Heart right ventricle (tissue), 16 donors: ENCODE results near the gene ATP6V0A4. TPM values are rescaled to one million over a fixed set of nuclear protein-coding genes. Genes with fewer than 3 reads are reported as not detected.

Source experiments
- ATAC-seq, 8 donors: fragments of 200-7000 bp; cut with Tn5 transposase; one replicate each; pipeline ENCODE4 v1.9.1; 2020; ENCODE audit warnings: mild to moderate bottlenecking in 8 of 8, moderate library complexity in 8 of 8, moderate number of reproducible peaks in 1 of 8
- DNase-seq, 2 donors: peaks; one replicate each; pipeline ENCODE4 v3.0.0-alpha.2; 2020
- H3K27ac ChIP-seq, 10 donors: fragments of 200-600 bp; sonication (generic) in 2 of 10; one replicate each; pipeline versions ENCODE4 v1.5.0 to v1.8.0; 2020 to 2022; ENCODE audit warnings: mild to moderate bottlenecking in 3 of 10
- H3K27me3 ChIP-seq, 7 donors: fragments of 200-600 bp; one replicate each; pipeline ENCODE4 v1.8.0; 2021 to 2022; ENCODE audit warnings: mild to moderate bottlenecking in 2 of 7
- H3K36me3 ChIP-seq, 9 donors: fragments of 200-600 bp; sonication (generic) in 1 of 9; one replicate each; pipeline versions ENCODE4 v1.5.0 to v1.8.0; 2020 to 2022; ENCODE audit warnings: mild to moderate bottlenecking in 2 of 9
- H3K4me1 ChIP-seq, 9 donors: fragments of 200-600 bp; sonication (generic) in 1 of 9; one replicate each; pipeline versions ENCODE4 v1.5.0 to v1.8.0; 2020 to 2022; ENCODE audit warnings: mild to moderate bottlenecking in 4 of 9
- H3K4me3 ChIP-seq, 10 donors: fragments of 200-600 bp; sonication (generic) in 2 of 10; one replicate each; pipeline versions ENCODE4 v1.5.0 to v1.8.0; 2020 to 2022; ENCODE audit warnings: mild to moderate bottlenecking in 7 of 10, moderate library complexity in 2 of 10
- H3K9me3 ChIP-seq, 11 donors: fragments of 200-600 bp in 10 of 11; sonication (generic) in 2 of 11; one replicate each; pipeline versions ENCODE4 v1.5.0 to v1.8.0; 2013 to 2022; ENCODE audit warnings: mild to moderate bottlenecking in 2 of 11, control low read depth in 1 of 11, moderate library complexity in 1 of 11
- WGBS, 2 donors: extraction: QIAGEN DNeasy Blood & Tissue Kit; methylation state at CpG; one replicate each; pipeline ENCODE4 v1.1.7; 2013; ENCODE audit warnings: inconsistent platforms in 1 of 2; 5-methylcytosine and 5-hydroxymethylcytosine counted together
- intact Hi-C, 10 donors: fragments of 100-400 bp; cut with DNase I; formaldehyde crosslinking; loops; one replicate each; pipeline versions ENCODE4 v1.11.1 to v1.14.2; 2022
- polyA plus RNA-seq, 2 donors: library from polyadenylated mRNA; stranded (reverse); fragments of 200-250 nt; gene quantifications; one replicate each; pipeline ENCODE4 v1.2.3, GENCODE V29; 2013
- total RNA-seq, 10 donors: library from RNA; stranded (reverse); fragmentation: NEBNext Ultra II Directional in 3 of 10; extraction: Animal tissue kit (Norgen Biotek cat#: 25700) in 3 of 10; gene quantifications; one replicate each; pipeline versions ENCODE4 v1.2.1 to v1.2.4, GENCODE V29; 2021 to 2023
- TF ChIP-seq, protein P1 (sequence below), 9 donors: fragments of 200-600 bp; sonication (generic) in 2 of 9; IDR thresholded peaks; one replicate each; pipeline versions ENCODE4 v1.5.0 to v1.8.0; 2021 to 2022; ENCODE audit warnings: antibody characterized with exemption in 9 of 9, mild to moderate bottlenecking in 5 of 9, moderate library complexity in 1 of 9
- donor health status: Arrhythmogenic right ventricular cardiomyopathy.
- donor health status: ischemic (EF 13 %, LVEDD 7.1; RV severe dilation, severe dysfunction).
- donor health status: healthy with polysubstance abuse.
- donor health status: DM: no; HTN: yes; CAD: no.
- donor health status: DM: no; HTN: no; CAD: no.
- donor health status: ischemic (EF 25% LVEDD 6.9; RV normal size, moderate dysfunction).
- donor health status: ischemic (EF 25% LVEDD 5.7; RV mildly dilated, moderate dysfunction).
- donor health status: healthy.
- donor health status: DM: yes; HTN: yes; CAD: no.
- donor health status: Ischemic cardiomyopathy.
- donor health status: ischemic (EF 35%, LVEDD 5.7; RV mildly dilated, moderate dysfunction).
- donor health status: nonischemic (EF 11% LVEDD 7.7; RV severe dilation, severe dysfunction).
- donor health status: DM: yes; HTN: yes; CAD: no.
- donor health status: PGD.
- donor health status: ischemic (EF 29% LVEDD 5.4; RV normal size, mild dysfunction).
- donor health status: nonischemic (EF 23%, LVEDD 6.1; RV moderate dilation, normal function).

Gene ATP6V0A4
- total and polyA plus RNA-seq, 12 donors, result not detected

GRCh38 chr7:138785587-138786437, 12.2 kb downstream of the ATP6V0A4 start:
- 42 to 45% methylated on average over 10 of the region's 10 CpGs for WGBS, 2 donors
- Histone ChIP-seq H3K36me3 (no peaks in the 10 kb centered on the region), H3K4me3 (no peak overlapping the region), H3K27ac (no peak overlapping the region), H3K4me1 (no peaks in the 10 kb centered on the region), H3K9me3 (peaks cover 0 to 9% (median 0%) of the 10 kb centered on the region in 11 donors), H3K27me3 (peaks cover 0 to 26% (median 11%) of the 10 kb centered on the region in 7 donors)
- ATAC-seq (no peak), DNase-seq (no peak)
- intact Hi-C loops, result no loop called here
- TF ChIP-seq, protein P1, sequence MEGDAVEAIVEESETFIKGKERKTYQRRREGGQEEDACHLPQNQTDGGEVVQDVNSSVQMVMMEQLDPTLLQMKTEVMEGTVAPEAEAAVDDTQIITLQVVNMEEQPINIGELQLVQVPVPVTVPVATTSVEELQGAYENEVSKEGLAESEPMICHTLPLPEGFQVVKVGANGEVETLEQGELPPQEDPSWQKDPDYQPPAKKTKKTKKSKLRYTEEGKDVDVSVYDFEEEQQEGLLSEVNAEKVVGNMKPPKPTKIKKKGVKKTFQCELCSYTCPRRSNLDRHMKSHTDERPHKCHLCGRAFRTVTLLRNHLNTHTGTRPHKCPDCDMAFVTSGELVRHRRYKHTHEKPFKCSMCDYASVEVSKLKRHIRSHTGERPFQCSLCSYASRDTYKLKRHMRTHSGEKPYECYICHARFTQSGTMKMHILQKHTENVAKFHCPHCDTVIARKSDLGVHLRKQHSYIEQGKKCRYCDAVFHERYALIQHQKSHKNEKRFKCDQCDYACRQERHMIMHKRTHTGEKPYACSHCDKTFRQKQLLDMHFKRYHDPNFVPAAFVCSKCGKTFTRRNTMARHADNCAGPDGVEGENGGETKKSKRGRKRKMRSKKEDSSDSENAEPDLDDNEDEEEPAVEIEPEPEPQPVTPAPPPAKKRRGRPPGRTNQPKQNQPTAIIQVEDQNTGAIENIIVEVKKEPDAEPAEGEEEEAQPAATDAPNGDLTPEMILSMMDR (IDR thresholded peaks at IDR 0.05), result no peak

GRCh38 chr7:138784692-138785091, 13.3 kb downstream of the ATP6V0A4 start:
- Histone ChIP-seq H3K9me3 (peaks cover 0 to 9% (median 0%) of the 10 kb centered on the region in 11 donors), H3K4me3 (no peak overlapping the region), H3K36me3 (no peaks in the 10 kb centered on the region), H3K27ac (no peak overlapping the region), H3K27me3 (peaks cover 0 to 25% (median 11%) of the 10 kb centered on the region in 7 donors), H3K4me1 (no peaks in the 10 kb centered on the region)
- TF ChIP-seq, protein P1 (IDR thresholded peaks at IDR 0.05), result no peak
- ATAC-seq, result no peak
- DNase-seq, result no peak
- intact Hi-C loops, result no loop called here
- 53 to 62% methylated on average over 4 of the region's 4 CpGs for WGBS, 2 donors

GRCh38 chr7:138781004-138781403, 17.0 kb downstream of the ATP6V0A4 start:
- no peak overlapping the region for H3K27ac ChIP-seq
- intact Hi-C loops, result no loop called here

DNA sequence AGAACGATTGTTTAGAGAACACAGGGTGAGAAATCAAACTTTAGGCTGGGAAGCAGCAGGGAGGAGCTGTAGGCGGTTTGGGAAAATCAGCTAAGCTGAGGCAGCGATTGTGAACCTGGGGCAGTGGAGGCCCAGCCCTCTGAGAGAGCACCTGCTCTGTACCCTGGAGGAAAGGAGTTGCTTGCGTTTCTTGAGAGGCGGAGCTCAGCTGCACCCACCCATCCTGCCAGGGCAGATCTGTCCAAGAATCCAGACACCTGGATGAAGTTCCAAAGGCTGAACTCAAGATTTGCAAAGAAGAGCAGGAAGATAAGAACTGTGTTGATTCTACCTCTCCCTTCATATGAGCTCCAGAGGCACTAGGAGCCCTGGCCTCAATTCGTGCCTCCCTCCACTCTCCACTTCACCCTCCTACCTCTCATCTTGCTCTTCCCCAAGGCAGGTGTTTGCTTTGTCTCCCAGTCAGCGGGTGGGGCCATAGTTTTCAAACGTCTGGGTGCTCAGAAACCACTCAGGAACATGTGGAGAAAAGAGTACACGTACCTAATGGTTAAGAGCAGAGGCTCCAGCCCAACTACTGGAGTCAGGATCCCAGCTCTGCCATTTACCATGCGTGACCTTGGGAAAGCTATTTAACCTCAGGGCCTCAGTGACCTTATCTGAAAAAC, 21.7 kb downstream of the ATP6V0A4 start:
- Histone ChIP-seq H3K27ac (no peak overlapping the region), H3K36me3 (no peaks in the 10 kb centered on the region), H3K9me3 (no peaks in the 10 kb centered on the region), H3K27me3 (peaks cover 0 to 12% (median 0%) of the 10 kb centered on the region in 7 donors), H3K4me3 (no peak overlapping the region), H3K4me1 (no peaks in the 10 kb centered on the region)
- TF ChIP-seq, protein P1 (IDR thresholded peaks at IDR 0.05), result no peak
- 66 to 73% methylated on average over 10 of the region's 10 CpGs for whole genome bisulfite sequencing, 2 donors
- DNase-seq (no peak), ATAC-seq (no peak)
- intact Hi-C loops, result no loop called here

More at GRCh38 chr7:138781004-138781403, 17.0 kb downstream of the ATP6V0A4 start:
- DNase-seq (no peak), ATAC-seq (no peak)
- Histone ChIP-seq H3K4me1 (no peaks in the 10 kb centered on the region), H3K27me3 (peaks cover 0 to 19% (median 4%) of the 10 kb centered on the region in 7 donors), H3K4me3 (no peak overlapping the region), H3K9me3 (peaks cover 0 to 4% (median 0%) of the 10 kb centered on the region in 11 donors), H3K36me3 (no peaks in the 10 kb centered on the region)
- 77 to 81% methylated on average over 2 of the region's 2 CpGs for WGBS, 2 donors
- TF ChIP-seq, protein P1 (IDR thresholded peaks at IDR 0.05), result no peak
